Thyroid gland (tissue), 4 donors: Measurements from ENCODE around the gene KCNQ1. TPM values are rescaled to one million over a fixed set of nuclear protein-coding genes. Genes with fewer than 3 reads are reported as not detected.

Experiments
- DNase-seq, 2 donors: peaks; one replicate each; pipeline ENCODE4 v3.0.0-alpha.2; 2019
- H3K27ac ChIP-seq, 3 donors: fragments of 200-600 bp; sonication (generic); 1 replicate in 2 of 3; 2 replicates in 1 of 3; pipeline ENCODE4 v1.5.1; 2016 to 2019; ENCODE audit warnings: mild to moderate bottlenecking in 1 of 3, moderate library complexity in 1 of 3
- H3K27me3 ChIP-seq: fragments of 200-600 bp; sonication (generic); one replicate; pipeline ENCODE4 v1.5.1; 2019
- H3K36me3 ChIP-seq, 2 donors: fragments of 200-600 bp; sonication (generic); one replicate each; pipeline ENCODE4 v1.5.1; 2016 to 2019
- H3K4me1 ChIP-seq, 2 donors: fragments of 200-600 bp; sonication (generic); one replicate each; pipeline ENCODE4 v1.5.1; 2017 to 2019
- H3K4me3 ChIP-seq, 3 donors: fragments of 200-600 bp; sonication (generic); replicated peaks in 1 of 3; 1 replicate in 2 of 3; 2 replicates in 1 of 3; pipeline ENCODE4 v1.5.1; 2016; ENCODE audit warnings: mild to moderate bottlenecking in 1 of 3
- H3K9me3 ChIP-seq: fragments of 200-600 bp; sonication (generic); one replicate; pipeline ENCODE4 v1.5.1; 2017
- CTCF ChIP-seq, 6 experiments: fragments of 200-600 bp in 3 of 6; fragments of 450-650 bp in 3 of 6; sonication (generic) in 3 of 6; IDR thresholded peaks; one replicate each; pipeline ENCODE4 v1.5.1; 2016 to 2019; ENCODE audit warnings: antibody characterized with exemption in 6 of 6, mild to moderate bottlenecking in 2 of 6, inconsistent platforms in 1 of 6, moderate library complexity in 1 of 6
- POLR2A ChIP-seq, 2 donors: fragments of 450-650 bp; IDR thresholded peaks; one replicate each; pipeline ENCODE4 v1.6.1; 2017; ENCODE audit warnings: antibody characterized with exemption in 2 of 2, mild to moderate bottlenecking in 2 of 2, moderate library complexity in 1 of 2
- WGBS, 2 donors: methylation state at CpG; one replicate each; pipeline ENCODE4 v1.1.5; 2017; 5-methylcytosine and 5-hydroxymethylcytosine counted together
- intact Hi-C: fragments of 100-400 bp; cut with DNase I; formaldehyde crosslinking; loops from one replicate; pipeline ENCODE4 v1.15.1; 2023
- total RNA-seq, 4 donors: library from RNA; depleted of rRNA; stranded (reverse); fragments of >200 nt; gene quantifications; one replicate each; pipeline ENCODE4 v1.2.3, GENCODE V29; 2016

The KCNQ1 gene
- total RNA-seq, 4 donors from 2014 or later: 51.3 to 103 (median 97.8) TPM

- no peak overlapping the region for H3K4me3 ChIP-seq
- no peaks in the 10 kb centered on the region for H3K36me3 ChIP-seq
- no peak overlapping the region for H3K27ac ChIP-seq
- H3K4me1 ChIP-seq: no peaks in the 10 kb centered on the region
- no peaks in the 10 kb centered on the region for H3K9me3 ChIP-seq
- H3K27me3 ChIP-seq: no peaks in the 10 kb centered on the region
- intact Hi-C loops: no loop called here
- no peak for DNase-seq
- no peak for TF ChIP-seq POLR2A (IDR thresholded peaks at IDR 0.05)
- TF ChIP-seq CTCF (IDR thresholded peaks at IDR 0.05): no peak
- WGBS, 2 donors: 91 to 97% methylated on average over 15 of the region's 23 CpGs
Measured at GRCh38 chr11:2571598-2572281, 126.9 kb downstream of the KCNQ1 start.

DNA sequence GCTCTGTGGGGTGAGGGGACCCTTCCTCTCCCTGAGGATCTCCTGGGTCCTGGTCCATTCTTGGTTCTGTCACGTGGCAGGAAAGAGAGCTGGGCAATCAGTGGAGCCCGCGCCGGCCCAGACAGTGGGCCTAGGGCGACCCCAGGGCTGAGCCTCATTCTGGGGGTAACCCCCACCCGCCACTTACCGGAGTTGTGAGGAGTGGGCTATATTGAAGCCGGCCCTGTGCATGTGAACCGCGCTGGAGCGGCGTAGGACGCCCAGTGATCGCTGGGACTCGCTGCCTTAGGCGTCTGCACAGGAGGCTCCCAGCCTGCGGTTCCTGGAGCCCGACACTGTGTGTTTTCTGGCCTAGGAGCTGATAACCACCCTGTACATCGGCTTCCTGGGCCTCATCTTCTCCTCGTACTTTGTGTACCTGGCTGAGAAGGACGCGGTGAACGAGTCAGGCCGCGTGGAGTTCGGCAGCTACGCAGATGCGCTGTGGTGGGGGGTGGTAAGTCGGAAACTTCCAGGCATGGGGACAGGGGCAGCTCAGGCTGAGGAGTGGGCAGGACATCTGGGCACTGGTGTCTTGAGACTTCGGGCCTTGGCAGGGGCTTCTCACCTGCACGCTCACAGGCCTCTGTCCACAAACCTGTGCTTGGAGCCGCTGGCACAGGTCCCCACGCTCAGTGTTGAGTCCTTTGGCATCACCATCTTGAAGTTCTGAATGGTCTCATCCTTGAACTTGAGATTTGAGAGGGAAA lies 127.9 kb downstream of the KCNQ1 start:
- Histone ChIP-seq H3K27me3 (no peaks in the 10 kb centered on the region), H3K9me3 (no peaks in the 10 kb centered on the region), H3K27ac (no peak overlapping the region), H3K4me3 (no peak overlapping the region), H3K4me1 (no peaks in the 10 kb centered on the region), H3K36me3 (no peaks in the 10 kb centered on the region)
- no peak for DNase-seq
- no peak for TF ChIP-seq POLR2A (IDR thresholded peaks at IDR 0.05)
- TF ChIP-seq CTCF (IDR thresholded peaks at IDR 0.05): no peak
- intact Hi-C loops: no loop called here
- 95 to 96% methylated on average over 30 to 33 of the region's 33 CpGs for WGBS, 2 donors

- TF ChIP-seq CTCF (IDR thresholded peaks at IDR 0.05) (no peak), POLR2A (IDR thresholded peaks at IDR 0.05) (no peak)
- intact Hi-C loops: no loop called here
- 96 to 98% methylated on average over 19 to 24 of the region's 28 CpGs for WGBS, 2 donors
Measured at GRCh38 chr11:2573240-2574042, 128.6 kb downstream of the KCNQ1 start.

DNA sequence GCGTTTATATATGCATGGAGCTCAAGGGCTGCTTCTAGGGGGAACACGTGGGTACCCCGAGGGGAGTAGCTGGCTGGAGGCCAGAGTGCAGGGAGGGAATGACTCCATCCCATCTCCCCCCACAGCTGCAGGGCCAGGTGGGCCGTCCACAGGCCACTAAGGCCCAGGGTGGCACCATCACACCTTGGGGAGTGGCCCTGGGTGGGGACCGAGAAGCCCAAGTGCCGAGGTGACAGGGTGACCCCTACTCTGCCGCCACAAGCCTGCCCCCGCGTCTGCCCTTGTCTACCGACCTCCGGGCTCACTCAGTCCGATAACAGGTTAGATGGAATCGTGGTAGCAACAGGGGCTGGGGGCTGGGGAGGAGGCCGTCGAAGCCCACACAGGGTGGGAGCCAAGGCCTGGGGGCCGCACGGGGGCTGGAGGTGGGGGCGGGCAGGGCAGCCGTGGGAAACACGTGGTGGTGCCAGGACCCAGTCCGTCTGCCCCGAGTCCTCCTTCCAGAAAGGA lies 129.3 kb downstream of the KCNQ1 start:
- H3K9me3 ChIP-seq: no peaks in the 10 kb centered on the region
- WGBS, 2 donors: 47 to 51% methylated on average over 3 to 4 of the region's 22 CpGs
- DNase-seq: no peak
- H3K4me1 ChIP-seq: no peaks in the 10 kb centered on the region
- no peak overlapping the region for H3K27ac ChIP-seq
- TF ChIP-seq CTCF (IDR thresholded peaks at IDR 0.05) (no peak), POLR2A (IDR thresholded peaks at IDR 0.05) (no peak)
- H3K27me3 ChIP-seq: no peaks in the 10 kb centered on the region
- no peak overlapping the region for H3K4me3 ChIP-seq
- no peaks in the 10 kb centered on the region for H3K36me3 ChIP-seq
- intact Hi-C loops: no loop called here

More at GRCh38 chr11:2573240-2574042, 128.6 kb downstream of the KCNQ1 start:
- Histone ChIP-seq H3K27ac (no peak overlapping the region), H3K27me3 (no peaks in the 10 kb centered on the region), H3K4me3 (no peak overlapping the region), H3K36me3 (no peaks in the 10 kb centered on the region), H3K9me3 (no peaks in the 10 kb centered on the region), H3K4me1 (no peaks in the 10 kb centered on the region)
- DNase-seq: no peak
